Measurements from ENCODE around the gene AQP12A. TPM values are rescaled to one million over a fixed set of nuclear protein-coding genes. Genes with fewer than 3 reads are reported as not detected.

Gene AQP12A
- total and polyA plus RNA-seq, 9 of the 15 experiments (the other 6 are each of a cell fraction or from before 2014, with no cell fraction given): not detected

- TF ChIP-seq ZNF398 (CRISPR knock-in tag; IDR thresholded peaks at IDR 0.05): no peak
- TF ChIP-seq FOXA1 (IDR thresholded peaks at IDR 0.05; ENCODE audit: borderline replicate concordance): no peak
- no peak for TF ChIP-seq ZNF232 (CRISPR knock-in tag; IDR thresholded peaks at IDR 0.05)
- no peak for TF ChIP-seq MITF (IDR thresholded peaks at IDR 0.05)
- TF ChIP-seq C11orf30 (IDR thresholded peaks at IDR 0.05; ENCODE audit: low read depth): no peak
- no peak for TF ChIP-seq TEAD1 (CRISPR knock-in tag; IDR thresholded peaks at IDR 0.05)
- no peak for TF ChIP-seq ZNF830 (CRISPR knock-in tag; IDR thresholded peaks at IDR 0.05)
- no peak for TF ChIP-seq ZNF407 (IDR thresholded peaks at IDR 0.05; ENCODE audit: low read depth)
- no peak for TF ChIP-seq CREB1 (IDR thresholded peaks at IDR 0.05)
- no peak for TF ChIP-seq CREB1 (CRISPR knock-in tag; IDR thresholded peaks at IDR 0.05)
- TF ChIP-seq LARP7 (IDR thresholded peaks at IDR 0.05): no peak
These were observed 10.3 kb downstream of the AQP12A start (continued) for GRCh38 chr2:240701736-240702639.
